A673 (cell line): ENCODE data around the gene CDHR2. TPM values are rescaled to one million over a fixed set of nuclear protein-coding genes. Genes with fewer than 3 reads are reported as not detected.

Experiments used
- BruUV-seq: library from RNA; stranded (reverse); fragments of 400-500 nt; replicated peaks from 2 replicates; lab custom pipeline; 2021; lab: Mats Ljungman, UMichigan
- CTCF ChIA-PET: fragments of 300-600 bp; sonication (Branson Sonifier 250); formaldehyde crosslinking; loops from one replicate; lab custom pipeline; 2022; ENCODE audit warnings: antibody characterized with exemption; lab: Charles Lee
- POLR2A ChIA-PET: fragments of 300-600 bp; sonication (Branson Sonifier 250); formaldehyde crosslinking; loops from one replicate; lab custom pipeline; 2022; ENCODE audit warnings: antibody characterized with exemption; ENCODE audit not compliant: low non-redundant PET; lab: Charles Lee
- DNase-seq: peaks from one replicate; pipeline ENCODE4 v3.0.0-alpha.2; 2015; ENCODE audit warnings: low spot score
- H3K27ac ChIP-seq: fragments of 200-600 bp; sonication (generic); 2 replicates; pipeline ENCODE4 v1.5.1; 2016; ENCODE audit warnings: mixed run types, low read depth, mild to moderate bottlenecking, mixed read lengths, antibody characterized with exemption, low read length; ENCODE audit not compliant: poor library complexity, severe bottlenecking
- H3K27me3 ChIP-seq: fragments of 200-600 bp; sonication (generic); replicated peaks from 2 replicates; pipeline ENCODE4 v1.6.1; 2017; ENCODE audit warnings: mixed run types, low read depth, mild to moderate bottlenecking, mixed read lengths, antibody characterized with exemption, low read length; ENCODE audit not compliant: insufficient read depth, poor library complexity
- H3K36me3 ChIP-seq: fragments of 200-600 bp; sonication (generic); 2 replicates; pipeline ENCODE4 v1.6.1; 2016; ENCODE audit warnings: mixed run types, mild to moderate bottlenecking, mixed read lengths, antibody characterized with exemption, low read length; ENCODE audit not compliant: insufficient read depth, poor library complexity, severe bottlenecking
- H3K4me1 ChIP-seq: fragments of 200-600 bp; sonication (generic); 2 replicates; pipeline ENCODE4 v1.6.1; 2017; ENCODE audit warnings: mixed run types, mild to moderate bottlenecking, mixed read lengths, antibody characterized with exemption, low read length; ENCODE audit not compliant: insufficient read depth, poor library complexity, severe bottlenecking
- H3K4me3 ChIP-seq: fragments of 200-600 bp; sonication (generic); 2 replicates; pipeline ENCODE4 v1.5.1; 2016; ENCODE audit warnings: low read depth, mixed run types, mild to moderate bottlenecking, mixed read lengths, low read length; ENCODE audit not compliant: poor library complexity, severe bottlenecking
- H3K9me3 ChIP-seq: fragments of 200-600 bp; sonication (generic); 2 replicates; pipeline ENCODE4 v1.6.1; 2016; ENCODE audit warnings: mixed run types, low read depth, mild to moderate bottlenecking, mixed read lengths, antibody characterized with exemption, low read length; ENCODE audit not compliant: poor library complexity, severe bottlenecking
- EZH2 ChIP-seq: fragments of 200-600 bp; sonication (generic); IDR thresholded peaks from 2 replicates; pipeline ENCODE4 v1.6.1; 2017; ENCODE audit warnings: borderline replicate concordance, low read depth, mild to moderate bottlenecking, mixed read lengths, antibody characterized with exemption, low read length; ENCODE audit not compliant: poor library complexity, severe bottlenecking
- intact Hi-C: fragments of 100-400 bp; cut with micrococcal nuclease; formaldehyde crosslinking; loops from one replicate; pipeline ENCODE4 v1.10.0; 2022; ENCODE audit not compliant: unreplicated experiment
- total RNA-seq: library from RNA; stranded (reverse); gene quantifications from 2 replicates; pipeline ENCODE4 v1.2.3, GENCODE V29; 2021
- TF ChIP-seq, protein P1 (sequence below): fragments of 300-800, 200-600 bp; sonication (generic); conservative IDR thresholded peaks from 2 replicates; pipeline ENCODE4 v1.5.1; 2017; ENCODE audit warnings: low read depth, mild to moderate bottlenecking, antibody characterized with exemption, low read length, moderate library complexity, mixed read lengths

CDHR2 gene
- total RNA-seq, 1 experiment from 2014 or later, result not detected

DNA sequence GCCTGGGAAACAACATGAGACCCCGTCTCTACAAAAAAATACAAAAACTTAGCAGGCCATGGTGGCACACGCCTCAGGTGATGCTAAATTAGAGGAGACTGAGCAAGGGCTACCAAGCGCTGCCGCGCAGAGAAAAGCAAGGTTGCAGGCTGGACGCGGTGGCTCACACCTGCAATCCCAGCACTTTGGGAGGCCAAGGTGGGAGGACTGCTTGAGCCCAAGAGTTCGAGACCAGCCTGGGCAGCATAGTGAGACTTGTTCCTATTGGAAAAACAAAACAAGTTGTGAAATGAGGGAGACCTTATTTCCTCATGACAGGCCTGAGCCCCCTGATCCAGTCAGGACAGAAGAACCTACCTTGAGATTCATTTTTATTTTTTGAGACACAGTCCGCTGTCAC is 23.5 kb upstream of the CDHR2 start:
- intact Hi-C loops, result no loop called here
- H3K9me3 ChIP-seq, result no peaks in the 10 kb centered on the region
- CTCF ChIA-PET, result no interaction called here
- H3K27me3 ChIP-seq, result no peaks in the 10 kb centered on the region
- no peak overlapping the region for H3K27ac ChIP-seq
- H3K4me3 ChIP-seq, result no peak overlapping the region
- peaks cover 29% of the 10 kb centered on the region for H3K36me3 ChIP-seq
- no TSS peak for BruUV-seq
- POLR2A ChIA-PET, result interaction anchor here (0.7 kb wide), 1 partner anchor 11 kb away, joined by 4 read pairs; the partner anchor contains the start of gene RNF44
- no peak for DNase-seq
- H3K4me1 ChIP-seq, result no peaks in the 10 kb centered on the region
- TF ChIP-seq, protein P1, sequence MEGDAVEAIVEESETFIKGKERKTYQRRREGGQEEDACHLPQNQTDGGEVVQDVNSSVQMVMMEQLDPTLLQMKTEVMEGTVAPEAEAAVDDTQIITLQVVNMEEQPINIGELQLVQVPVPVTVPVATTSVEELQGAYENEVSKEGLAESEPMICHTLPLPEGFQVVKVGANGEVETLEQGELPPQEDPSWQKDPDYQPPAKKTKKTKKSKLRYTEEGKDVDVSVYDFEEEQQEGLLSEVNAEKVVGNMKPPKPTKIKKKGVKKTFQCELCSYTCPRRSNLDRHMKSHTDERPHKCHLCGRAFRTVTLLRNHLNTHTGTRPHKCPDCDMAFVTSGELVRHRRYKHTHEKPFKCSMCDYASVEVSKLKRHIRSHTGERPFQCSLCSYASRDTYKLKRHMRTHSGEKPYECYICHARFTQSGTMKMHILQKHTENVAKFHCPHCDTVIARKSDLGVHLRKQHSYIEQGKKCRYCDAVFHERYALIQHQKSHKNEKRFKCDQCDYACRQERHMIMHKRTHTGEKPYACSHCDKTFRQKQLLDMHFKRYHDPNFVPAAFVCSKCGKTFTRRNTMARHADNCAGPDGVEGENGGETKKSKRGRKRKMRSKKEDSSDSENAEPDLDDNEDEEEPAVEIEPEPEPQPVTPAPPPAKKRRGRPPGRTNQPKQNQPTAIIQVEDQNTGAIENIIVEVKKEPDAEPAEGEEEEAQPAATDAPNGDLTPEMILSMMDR, result no peak
- TF ChIP-seq EZH2, result no peak

GRCh38 chr5:176526462-176526861 is 22.7 kb upstream of the CDHR2 start:
- BruUV-seq, result no TSS peak
- Histone ChIP-seq H3K36me3 (peaks cover 36% of the 10 kb centered on the region), H3K4me1 (peaks cover 6% of the 10 kb centered on the region), H3K4me3 (no peak overlapping the region), H3K27me3 (no peaks in the 10 kb centered on the region), H3K27ac (no peak overlapping the region), H3K9me3 (no peaks in the 10 kb centered on the region)
- intact Hi-C loops, result no loop called here
- TF ChIP-seq, protein P1, result no peak
- TF ChIP-seq EZH2, result no peak
- DNase-seq, result no peak
- ChIA-PET POLR2A (no interaction called here), CTCF (no interaction called here)

DNA sequence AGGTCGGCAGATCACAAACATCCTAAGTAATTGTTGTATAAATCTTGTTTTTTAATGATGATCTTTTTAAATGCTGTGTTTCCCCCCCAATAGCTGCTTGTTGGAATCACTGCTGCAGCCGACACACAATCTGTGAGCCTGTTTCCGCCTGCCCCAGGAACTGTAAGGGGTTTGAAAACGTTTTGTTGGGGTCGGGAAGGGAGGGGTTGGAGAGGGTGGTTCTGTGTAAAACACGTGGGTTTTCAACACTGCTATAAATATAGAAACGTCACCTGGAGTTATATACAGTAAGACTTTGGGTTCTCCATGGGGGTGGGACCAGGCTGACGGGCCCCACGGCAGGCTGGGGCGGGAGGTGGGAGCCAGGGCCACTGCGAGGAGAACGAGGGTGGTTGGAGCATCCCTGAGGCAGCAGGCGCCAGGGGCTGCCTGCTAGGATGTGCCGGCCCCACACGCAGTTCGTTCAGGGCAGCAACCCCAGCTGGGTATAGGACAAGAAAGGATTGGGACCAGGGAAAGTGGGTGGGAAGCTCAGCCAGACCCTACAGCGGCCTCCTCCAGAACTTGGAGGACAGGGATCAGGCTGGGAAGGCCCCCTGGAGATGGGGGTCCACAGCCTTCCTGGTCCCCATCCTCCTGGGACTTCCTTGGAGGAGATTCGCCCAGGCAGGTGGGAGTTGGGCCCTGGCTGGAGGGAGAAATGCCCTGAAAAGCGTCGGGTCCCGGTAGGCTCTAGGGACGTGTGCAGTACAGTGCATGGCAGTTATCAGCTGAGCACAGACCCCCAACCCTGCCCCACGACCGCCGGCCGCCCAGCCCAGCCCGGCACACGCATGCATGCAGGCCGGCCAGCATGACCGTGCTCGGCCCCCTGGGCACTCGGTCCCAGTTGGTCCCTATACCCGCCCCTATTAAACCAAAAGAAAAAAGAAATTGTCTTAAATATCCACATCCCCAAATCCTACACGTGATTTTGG is 21.6 kb upstream of the CDHR2 start:
- TF ChIP-seq EZH2, result no peak
- TF ChIP-seq, protein P1, result no peak
- Histone ChIP-seq H3K4me1 (peaks cover 14% of the 10 kb centered on the region), H3K36me3 (peaks cover 43% of the 10 kb centered on the region), H3K27me3 (no peaks in the 10 kb centered on the region), H3K27ac (no peak overlapping the region), H3K9me3 (no peaks in the 10 kb centered on the region), H3K4me3 (no peak overlapping the region)
- DNase-seq, result no peak
- BruUV-seq, result no TSS peak
- intact Hi-C loops, result no loop called here
- CTCF ChIA-PET, result no interaction called here
- POLR2A ChIA-PET, result no interaction called here
